A549 (cell line): ENCODE results near the gene ADI1. TPM values are rescaled to one million over a fixed set of nuclear protein-coding genes. Genes with fewer than 3 reads are reported as not detected.

ENCODE experiments used
- ATAC-seq, 2 experiments: fragments of 200-7000 bp in 1 of 2; fragments of >200 bp in 1 of 2; cut with Nextera tagmentation in 1 of 2; cut with Tn5 transposase in 1 of 2; 3 replicates each; pipeline versions ENCODE4 v1.8.0 to v1.9.1; 2018 to 2020; ENCODE audit warnings: mild to moderate bottlenecking in 1 of 2, moderate library complexity in 1 of 2
- CTCF ChIA-PET: fragments of 300-600 bp; sonication (Branson Sonifier 250); formaldehyde crosslinking; extraction: SDS; loops from one replicate; lab custom pipeline; 2021; ENCODE audit warnings: antibody characterized with exemption, inconsistent platforms; lab: Yijun Ruan, JAX
- POLR2A ChIA-PET: fragments of 350-600 bp; formaldehyde crosslinking; extraction: SDS; loops from one replicate; lab custom pipeline; 2021; ENCODE audit warnings: antibody characterized with exemption, inconsistent platforms; lab: Yijun Ruan, JAX
- DNase-seq, 2 experiments: peaks; one replicate each; pipeline versions ENCODE4 v3.0.0 to v3.0.0-alpha.2; 2011 to 2016; ENCODE audit warnings: low read depth in 1 of 2, low spot score in 1 of 2
- FAIRE-seq: peaks from 2 replicates; lab custom pipeline; 2011; peaks lifted over from hg19 to GRCh38; lab: Jason Lieb, UNC
- H3K27ac ChIP-seq, 2 experiments: fragments of >200 bp; sonication (Bioruptor Twin); formaldehyde crosslinking; 3 replicates each; pipeline ENCODE4 v1.5.1; 2016 to 2017
- H3K4me1 ChIP-seq: fragments of >200 bp; sonication (Bioruptor Twin); formaldehyde crosslinking; 3 replicates; pipeline ENCODE4 v1.6.1; 2016
- H3K4me2 ChIP-seq: fragments of >200 bp; sonication (Bioruptor Twin); formaldehyde crosslinking; 3 replicates; pipeline ENCODE4 v1.6.1; 2016
- H3K4me3 ChIP-seq: fragments of >200 bp; sonication (Bioruptor Twin); formaldehyde crosslinking; 3 replicates; pipeline ENCODE4 v1.5.1; 2016
- H3K9me3 ChIP-seq: fragments of >200 bp; sonication (Bioruptor Twin); formaldehyde crosslinking; 3 replicates; pipeline ENCODE4 v1.6.1; 2016
- CHD4 ChIP-seq: fragments of 200-600 bp; sonication (generic); IDR thresholded peaks from 2 replicates; pipeline ENCODE4 v1.6.1; 2016; ENCODE audit warnings: antibody characterized with exemption, mild to moderate bottlenecking, borderline replicate concordance
- EP300 ChIP-seq, 2 experiments: fragments of >200 bp; sonication (Bioruptor Twin); formaldehyde crosslinking; IDR thresholded peaks; 2 replicates in 1 of 2; 3 replicates in 1 of 2; pipeline ENCODE4 v1.6.1; 2016 to 2017
- ESRRA ChIP-seq: fragments of 150-350 bp; IDR thresholded peaks from 2 replicates; pipeline ENCODE4 v1.6.1; 2014; ENCODE audit warnings: mild to moderate bottlenecking, low read length, borderline replicate concordance
- FOSB ChIP-seq: fragments of 250-450 bp; sonication (Bioruptor Pico); IDR thresholded peaks from 2 replicates; pipeline ENCODE4 v1.5.0; 2020; ENCODE audit warnings: mild to moderate bottlenecking, moderate library complexity
- FOSL2 ChIP-seq, 2 experiments: fragments of 450-650 bp in 1 of 2; fragments of >200 bp in 1 of 2; sonication (Bioruptor Twin) in 1 of 2; formaldehyde crosslinking; IDR thresholded peaks; 2 replicates each; pipeline versions ENCODE4 v1.5.0 to v1.6.1; 2016 to 2020; ENCODE audit warnings: mild to moderate bottlenecking in 1 of 2, moderate library complexity in 1 of 2
- GATA3 ChIP-seq: IDR thresholded peaks from 2 replicates; pipeline ENCODE4 v1.6.1; 2012; ENCODE audit warnings: borderline replicate concordance
- HDAC2 ChIP-seq: fragments of 200-600 bp; sonication (generic); IDR thresholded peaks from 2 replicates; pipeline ENCODE4 v1.6.1; 2016
- HOXB13 ChIP-seq: fragments of 250-450 bp; sonication (Bioruptor Pico); IDR thresholded peaks from 2 replicates; pipeline ENCODE4 v1.5.0; 2020; ENCODE audit warnings: low read depth, mild to moderate bottlenecking, moderate library complexity
- JUN ChIP-seq, 2 experiments: fragments of >200 bp; sonication (Bioruptor Twin); formaldehyde crosslinking; IDR thresholded peaks; 2 replicates in 1 of 2; 3 replicates in 1 of 2; pipeline ENCODE4 v1.6.1; 2016 to 2017
- MAZ ChIP-seq: fragments of 150-350 bp; IDR thresholded peaks from 2 replicates; pipeline ENCODE4 v1.6.1; 2014; ENCODE audit warnings: antibody characterized with exemption, low read depth, low read length, borderline replicate concordance
- MYC ChIP-seq: IDR thresholded peaks from 2 replicates; pipeline ENCODE4 v1.6.1; 2012; ENCODE audit warnings: mild to moderate bottlenecking, inconsistent platforms, low read length, improper control_type of control experiment, borderline replicate concordance
- NFE2L2 ChIP-seq: fragments of 150-350 bp; conservative IDR thresholded peaks from 2 replicates; pipeline ENCODE4 v1.6.1; 2014; ENCODE audit warnings: low read length
- RCOR1 ChIP-seq: fragments of 150-350 bp; IDR thresholded peaks from 2 replicates; pipeline ENCODE4 v1.6.1; 2014; ENCODE audit warnings: antibody characterized with exemption, low read length, low read depth
- ZC3H11A ChIP-seq: fragments of 450-650 bp; IDR thresholded peaks from 2 replicates; pipeline ENCODE4 v1.6.1; 2014; ENCODE audit warnings: antibody characterized with exemption, mild to moderate bottlenecking
- ZFP36 ChIP-seq: fragments of 450-650 bp; IDR thresholded peaks from 2 replicates; pipeline ENCODE4 v1.6.1; 2014; ENCODE audit warnings: borderline replicate concordance; ENCODE audit not compliant: partially characterized antibody
- ZSCAN20 ChIP-seq: fragments of 250-450 bp; sonication (Bioruptor Pico); IDR thresholded peaks from 2 replicates; pipeline ENCODE4 v1.8.0; 2022; ENCODE audit warnings: mild to moderate bottlenecking, moderate library complexity
- WGBS: methylation state at CpG from one replicate; pipeline ENCODE4 v1.1.6; 2017; ENCODE audit errors: missing lambda C conversion rate; 5-methylcytosine and 5-hydroxymethylcytosine counted together
- polyA plus RNA-seq, 4 experiments: library from polyadenylated mRNA; depleted of rRNA in 3 of 4; stranded (reverse); fragments of >200 nt; fragmentation: RNase III in 1 of 4; extraction: RNeasy Plus Mini Kit Qiagen cat#74134 plus additional on column Dnase treatment in 1 of 4; gene quantifications; 2 replicates in 3 of 4; 3 replicates in 1 of 4; pipeline ENCODE4 v1.2.3, GENCODE V29; 2011 to 2017
- TF ChIP-seq, protein P1 (sequence below): fragments of >200 bp; sonication (Bioruptor Twin); formaldehyde crosslinking; IDR thresholded peaks from 3 replicates; pipeline ENCODE4 v1.6.1; 2016
- TF ChIP-seq, protein P2 (sequence below): IDR thresholded peaks from 2 replicates; pipeline ENCODE4 v1.6.1; 2012
- TF ChIP-seq, protein P3 (sequence below): IDR thresholded peaks from 2 replicates; pipeline ENCODE4 v1.6.1; 2012; ENCODE audit warnings: low read depth, borderline replicate concordance
- TF ChIP-seq, protein P4 (sequence below): fragments of 450-650 bp; IDR thresholded peaks from 2 replicates; pipeline ENCODE4 v1.6.1; 2014; ENCODE audit warnings: antibody characterized with exemption
- TF ChIP-seq, protein P5 (sequence below): fragments of 250-450 bp; sonication (Bioruptor Pico); IDR thresholded peaks from 2 replicates; pipeline ENCODE4 v1.5.0; 2020; ENCODE audit warnings: low read depth, mild to moderate bottlenecking, moderate library complexity
- TF ChIP-seq, protein P6 (sequence below): fragments of >200 bp; sonication (Bioruptor Twin); formaldehyde crosslinking; IDR thresholded peaks from 2 replicates; pipeline ENCODE4 v1.6.1; 2016
- TF ChIP-seq, protein P7 (sequence below): fragments of 150-350 bp; IDR thresholded peaks from 2 replicates; pipeline ENCODE4 v1.6.1; 2014; ENCODE audit warnings: low read depth, mild to moderate bottlenecking, low read length

ADI1 gene
- polyA plus RNA-seq, 2 of the 4 experiments (the other 2 are of a cell fraction), result 47.9 to 84.6 TPM

DNA sequence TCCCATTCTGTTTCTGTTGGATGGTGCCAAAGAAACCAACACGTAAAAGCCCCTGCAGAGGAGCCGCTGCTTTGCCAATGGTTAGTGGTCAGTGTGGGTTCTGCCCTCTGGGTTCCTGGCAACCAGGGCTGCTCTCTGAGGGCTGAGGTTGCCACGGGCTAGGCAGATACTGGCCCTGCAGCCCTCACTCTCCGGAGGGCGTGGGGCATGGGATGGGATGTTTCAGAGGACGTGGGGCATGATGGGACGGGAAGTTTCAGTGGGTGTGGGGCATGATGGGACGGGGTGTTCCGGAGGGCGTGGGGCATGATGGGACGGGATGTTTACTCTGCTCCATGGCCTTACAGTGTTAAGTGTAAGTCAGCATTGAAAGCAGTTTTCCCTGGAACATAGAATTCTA is 34.2 kb downstream of the ADI1 start:
- ChIA-PET CTCF (no interaction called here), POLR2A (no interaction called here)
- 95% methylated on average over 11 of the region's 11 CpGs for WGBS
- no peak for DNase-seq
- Histone ChIP-seq H3K9me3 (no peaks in the 10 kb centered on the region), H3K4me3 (no peak overlapping the region), H3K27ac (no peak overlapping the region), H3K4me1 (no peaks in the 10 kb centered on the region), H3K4me2 (no peak overlapping the region)
- TF ChIP-seq, protein P1, sequence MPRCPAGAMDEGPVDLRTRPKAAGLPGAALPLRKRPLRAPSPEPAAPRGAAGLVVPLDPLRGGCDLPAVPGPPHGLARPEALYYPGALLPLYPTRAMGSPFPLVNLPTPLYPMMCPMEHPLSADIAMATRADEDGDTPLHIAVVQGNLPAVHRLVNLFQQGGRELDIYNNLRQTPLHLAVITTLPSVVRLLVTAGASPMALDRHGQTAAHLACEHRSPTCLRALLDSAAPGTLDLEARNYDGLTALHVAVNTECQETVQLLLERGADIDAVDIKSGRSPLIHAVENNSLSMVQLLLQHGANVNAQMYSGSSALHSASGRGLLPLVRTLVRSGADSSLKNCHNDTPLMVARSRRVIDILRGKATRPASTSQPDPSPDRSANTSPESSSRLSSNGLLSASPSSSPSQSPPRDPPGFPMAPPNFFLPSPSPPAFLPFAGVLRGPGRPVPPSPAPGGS, result no peak
- no peak for TF ChIP-seq ZFP36
- TF ChIP-seq JUN (IDR thresholded peaks at IDR 0.05), result no peak
- TF ChIP-seq ZC3H11A, result no peak
- no peak for TF ChIP-seq FOSB (CRISPR knock-in tag)
- no peak for TF ChIP-seq FOSL2 (IDR thresholded peaks at IDR 0.05)
- no peak for TF ChIP-seq FOSL2 (CRISPR knock-in tag; IDR thresholded peaks at IDR 0.05)
- TF ChIP-seq HDAC2, result no peak
- no peak for TF ChIP-seq HOXB13 (CRISPR knock-in tag)
- TF ChIP-seq ZSCAN20 (CRISPR knock-in tag), result no peak
- TF ChIP-seq EP300 (IDR thresholded peaks at IDR 0.05), result no peak
- TF ChIP-seq NFE2L2, result no peak
- no peak for ATAC-seq
- no peak for FAIRE-seq

DNA sequence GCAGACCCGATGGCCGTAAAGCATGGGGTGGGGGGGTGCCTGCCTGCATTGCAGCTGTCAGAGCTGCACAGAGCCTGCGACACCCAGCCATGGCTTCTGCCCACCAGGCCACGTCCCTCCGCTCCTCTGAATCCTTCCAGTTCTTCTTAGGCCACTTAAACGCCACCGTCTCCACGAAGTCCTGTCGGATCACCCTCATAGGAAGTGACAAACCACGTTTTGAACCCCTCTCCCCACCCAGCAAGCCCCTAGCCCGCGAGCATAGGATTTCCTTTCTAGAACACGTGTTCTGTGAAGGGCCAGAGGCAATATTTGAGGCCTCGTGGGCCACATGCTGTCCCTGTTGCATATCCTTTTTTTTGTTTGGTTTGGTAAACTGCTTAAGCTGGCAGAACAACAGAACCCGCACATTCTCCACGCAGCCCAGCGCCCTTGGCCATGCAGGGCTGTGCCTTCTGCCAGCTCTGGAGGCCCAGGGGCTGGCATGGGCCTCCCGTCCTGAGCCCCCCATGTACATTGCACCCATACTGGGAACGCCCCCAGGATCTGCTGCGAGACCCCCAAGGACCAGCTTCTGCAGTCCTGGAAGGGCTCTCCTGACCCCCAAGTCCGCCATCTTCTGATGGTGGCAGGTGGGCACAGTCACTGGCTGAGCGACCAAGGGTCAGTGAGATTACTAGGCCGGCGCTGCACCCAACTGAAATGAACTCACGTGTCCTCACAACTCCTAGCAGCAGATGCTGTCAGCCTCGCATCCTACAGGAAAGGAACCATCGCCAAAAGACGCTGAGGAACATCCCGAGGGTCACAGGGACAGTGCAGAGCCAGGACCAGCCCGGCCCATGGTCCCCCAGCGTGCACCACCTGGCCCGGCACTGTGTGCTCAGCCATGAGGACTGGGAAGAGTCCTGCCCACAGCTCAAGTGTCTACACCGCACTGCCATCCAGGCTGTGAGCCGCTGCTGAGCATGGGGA is 35.1 kb downstream of the ADI1 start:
- no peaks in the 10 kb centered on the region for H3K4me1 ChIP-seq
- POLR2A ChIA-PET, result no interaction called here
- H3K9me3 ChIP-seq, result no peaks in the 10 kb centered on the region
- TF ChIP-seq MYC, result no peak
- TF ChIP-seq, protein P2, sequence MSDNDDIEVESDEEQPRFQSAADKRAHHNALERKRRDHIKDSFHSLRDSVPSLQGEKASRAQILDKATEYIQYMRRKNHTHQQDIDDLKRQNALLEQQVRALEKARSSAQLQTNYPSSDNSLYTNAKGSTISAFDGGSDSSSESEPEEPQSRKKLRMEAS, result no peak
- TF ChIP-seq CHD4, result no peak
- TF ChIP-seq, protein P3, sequence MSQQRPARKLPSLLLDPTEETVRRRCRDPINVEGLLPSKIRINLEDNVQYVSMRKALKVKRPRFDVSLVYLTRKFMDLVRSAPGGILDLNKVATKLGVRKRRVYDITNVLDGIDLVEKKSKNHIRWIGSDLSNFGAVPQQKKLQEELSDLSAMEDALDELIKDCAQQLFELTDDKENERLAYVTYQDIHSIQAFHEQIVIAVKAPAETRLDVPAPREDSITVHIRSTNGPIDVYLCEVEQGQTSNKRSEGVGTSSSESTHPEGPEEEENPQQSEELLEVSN, result no peak
- TF ChIP-seq GATA3, result no peak
- TF ChIP-seq FOSL2 (IDR thresholded peaks at IDR 0.05), result no peak
- TF ChIP-seq FOSL2 (CRISPR knock-in tag; IDR thresholded peaks at IDR 0.05), result no peak
- TF ChIP-seq, protein P4, sequence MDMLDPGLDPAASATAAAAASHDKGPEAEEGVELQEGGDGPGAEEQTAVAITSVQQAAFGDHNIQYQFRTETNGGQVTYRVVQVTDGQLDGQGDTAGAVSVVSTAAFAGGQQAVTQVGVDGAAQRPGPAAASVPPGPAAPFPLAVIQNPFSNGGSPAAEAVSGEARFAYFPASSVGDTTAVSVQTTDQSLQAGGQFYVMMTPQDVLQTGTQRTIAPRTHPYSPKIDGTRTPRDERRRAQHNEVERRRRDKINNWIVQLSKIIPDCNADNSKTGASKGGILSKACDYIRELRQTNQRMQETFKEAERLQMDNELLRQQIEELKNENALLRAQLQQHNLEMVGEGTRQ, result no peak
- TF ChIP-seq, protein P5, sequence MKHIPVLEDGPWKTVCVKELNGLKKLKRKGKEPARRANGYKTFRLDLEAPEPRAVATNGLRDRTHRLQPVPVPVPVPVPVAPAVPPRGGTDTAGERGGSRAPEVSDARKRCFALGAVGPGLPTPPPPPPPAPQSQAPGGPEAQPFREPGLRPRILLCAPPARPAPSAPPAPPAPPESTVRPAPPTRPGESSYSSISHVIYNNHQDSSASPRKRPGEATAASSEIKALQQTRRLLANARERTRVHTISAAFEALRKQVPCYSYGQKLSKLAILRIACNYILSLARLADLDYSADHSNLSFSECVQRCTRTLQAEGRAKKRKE (CRISPR knock-in tag), result no peak
- no peak for TF ChIP-seq JUN (IDR thresholded peaks at IDR 0.05)
- TF ChIP-seq, protein P6, sequence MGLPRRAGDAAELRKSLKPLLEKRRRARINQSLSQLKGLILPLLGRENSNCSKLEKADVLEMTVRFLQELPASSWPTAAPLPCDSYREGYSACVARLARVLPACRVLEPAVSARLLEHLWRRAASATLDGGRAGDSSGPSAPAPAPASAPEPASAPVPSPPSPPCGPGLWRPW, result no peak
- TF ChIP-seq ESRRA, result no peak
- TF ChIP-seq, protein P1, result no peak
- TF ChIP-seq RCOR1, result no peak
- TF ChIP-seq, protein P7, sequence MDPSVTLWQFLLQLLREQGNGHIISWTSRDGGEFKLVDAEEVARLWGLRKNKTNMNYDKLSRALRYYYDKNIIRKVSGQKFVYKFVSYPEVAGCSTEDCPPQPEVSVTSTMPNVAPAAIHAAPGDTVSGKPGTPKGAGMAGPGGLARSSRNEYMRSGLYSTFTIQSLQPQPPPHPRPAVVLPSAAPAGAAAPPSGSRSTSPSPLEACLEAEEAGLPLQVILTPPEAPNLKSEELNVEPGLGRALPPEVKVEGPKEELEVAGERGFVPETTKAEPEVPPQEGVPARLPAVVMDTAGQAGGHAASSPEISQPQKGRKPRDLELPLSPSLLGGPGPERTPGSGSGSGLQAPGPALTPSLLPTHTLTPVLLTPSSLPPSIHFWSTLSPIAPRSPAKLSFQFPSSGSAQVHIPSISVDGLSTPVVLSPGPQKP, result no peak
- no peak for TF ChIP-seq ZC3H11A
- no peak for TF ChIP-seq MAZ
- H3K27ac ChIP-seq, result no peak overlapping the region
- FAIRE-seq, result no peak
- DNase-seq, result no peak
- CTCF ChIA-PET, result interaction anchor here (0.6 to 1.4 kb wide), 3 partner anchors 9 to 166 kb away, joined by 3 to 4 read pairs (median 3); no protein-coding TSS in a partner anchor
- no peak overlapping the region for H3K4me2 ChIP-seq
- no peak for ATAC-seq
- 91% methylated on average over 33 of the region's 34 CpGs for WGBS
- no peak overlapping the region for H3K4me3 ChIP-seq
